HG03565 (cell line): Measurements from ENCODE around the gene BTBD9.
"Not testable (repeated sequence)": the region's sequence is repeated elsewhere in the genome, so short reads cannot be mapped to it uniquely, and the experiment has no call there.

Experiments
- ATAC-seq: cut with Tn5 transposase; IDR thresholded peaks from one replicate; pipeline ENCODE4 v1.9.1; 2021; ENCODE audit warnings: mild to moderate bottlenecking, moderate library complexity; ENCODE audit not compliant: unreplicated experiment

Gene BTBD9

GRCh38 chr6:38650207-38650752, 10.6 kb upstream of the BTBD9 start:
- no peak for ATAC-seq

GRCh38 chr6:38649744-38650143, 10.0 kb upstream of the BTBD9 start:
- no peak for ATAC-seq

DNA sequence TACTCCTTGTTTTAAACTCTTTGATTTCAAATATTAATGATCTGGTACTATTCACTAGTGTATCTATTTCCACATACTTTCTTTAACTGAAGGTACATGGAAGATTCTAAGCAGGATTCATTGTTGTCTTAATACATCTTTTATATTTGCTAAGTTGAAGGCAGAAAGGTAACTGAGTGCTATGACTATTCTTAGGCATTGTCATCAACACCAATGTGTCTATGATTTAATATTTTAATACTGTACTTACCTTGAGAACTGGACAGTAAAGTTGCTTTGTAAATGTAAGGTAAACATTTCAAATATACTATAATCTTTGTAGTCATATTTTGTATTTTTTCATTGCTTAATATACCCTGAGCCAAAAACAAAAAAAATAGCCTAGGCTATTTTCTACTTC, 8.9 kb upstream of the BTBD9 start:
- ATAC-seq: no peak

DNA sequence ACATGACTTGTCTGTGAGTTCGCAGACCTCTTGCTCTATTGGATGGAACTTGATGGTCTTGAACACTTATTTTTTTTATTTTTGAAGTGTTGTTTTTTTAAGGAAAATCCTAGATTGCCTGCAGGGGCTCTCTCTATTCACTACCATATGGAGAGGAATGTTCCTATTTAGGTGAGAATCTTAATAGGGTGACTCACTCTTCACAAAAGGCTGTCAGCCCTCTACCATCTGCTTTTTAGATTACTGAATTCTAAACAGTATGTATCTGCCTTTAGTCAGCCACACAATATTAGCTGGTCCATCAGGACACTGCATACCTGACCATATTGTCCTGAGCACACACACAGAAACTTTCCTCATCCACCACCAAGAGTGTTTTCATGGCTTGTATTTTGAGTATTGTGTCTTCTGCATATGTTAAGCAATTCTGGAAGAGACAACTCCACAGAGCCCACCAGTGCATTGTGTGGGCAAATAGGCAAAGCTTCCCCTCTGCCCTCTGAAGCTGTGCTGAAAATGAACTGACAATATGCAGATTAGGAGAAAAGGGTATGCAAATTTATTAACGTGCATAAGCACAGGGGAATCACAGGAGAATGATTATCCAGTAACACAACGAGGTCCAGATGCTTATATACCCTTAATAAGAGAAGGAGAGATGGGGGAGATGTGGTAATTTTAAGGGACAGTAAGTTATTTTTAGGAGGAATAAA, 6.6 kb upstream of the BTBD9 start:
- no peak for ATAC-seq

GRCh38 chr6:38644951-38645350, 5.2 kb upstream of the BTBD9 start:
- ATAC-seq: no peak

GRCh38 chr6:38640216-38640909, 634 bp upstream of the BTBD9 start:
- ATAC-seq: no peak

DNA sequence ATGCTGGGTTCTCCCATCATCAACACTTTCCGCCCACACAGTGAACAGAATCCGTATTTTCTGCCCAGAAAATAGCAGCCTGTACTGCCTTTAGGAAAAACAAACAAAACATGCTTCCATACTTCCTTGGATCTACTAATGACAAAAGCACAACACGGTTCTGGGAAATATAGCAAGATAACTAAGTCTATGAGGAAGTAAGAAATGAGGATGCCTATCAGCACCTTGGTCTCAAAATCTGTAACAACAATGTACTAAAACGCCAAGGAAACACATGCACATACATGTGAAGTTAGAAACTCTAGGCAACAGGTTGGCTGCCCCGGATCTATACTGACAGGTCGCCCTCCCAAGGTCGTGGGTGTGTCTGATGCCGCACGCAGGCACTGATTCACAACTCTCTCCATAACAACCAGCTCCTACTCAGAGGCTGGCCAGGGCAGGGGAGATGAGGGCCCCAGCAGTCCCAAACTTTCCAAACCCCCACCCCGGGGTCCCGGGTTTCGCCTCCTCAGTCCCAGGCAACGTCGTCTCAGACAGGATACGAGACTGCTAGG, 710 bp downstream of the BTBD9 start:
- ATAC-seq: peak; percentile 25

GRCh38 chr6:38637756-38638155, 2.0 kb downstream of the BTBD9 start:
- no peak for ATAC-seq

DNA sequence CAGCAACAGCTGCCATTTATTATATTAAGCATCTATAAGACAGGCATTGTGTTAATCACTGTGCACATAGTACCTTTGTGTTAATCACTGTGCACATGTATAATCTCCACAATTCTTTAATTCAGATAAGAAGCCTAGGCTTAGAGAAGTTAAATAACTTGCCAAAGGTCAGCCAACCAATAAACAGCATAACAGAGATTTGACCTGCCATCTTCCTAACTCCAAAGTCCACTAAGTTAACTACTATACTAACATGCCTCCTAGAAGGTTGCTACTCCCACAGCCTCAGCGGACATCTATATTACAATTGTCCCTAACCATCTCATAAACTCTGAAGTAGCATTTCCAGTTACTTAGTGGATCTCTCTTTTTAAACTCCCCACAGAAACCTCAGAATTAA, 3.7 kb downstream of the BTBD9 start:
- ATAC-seq: no peak

DNA sequence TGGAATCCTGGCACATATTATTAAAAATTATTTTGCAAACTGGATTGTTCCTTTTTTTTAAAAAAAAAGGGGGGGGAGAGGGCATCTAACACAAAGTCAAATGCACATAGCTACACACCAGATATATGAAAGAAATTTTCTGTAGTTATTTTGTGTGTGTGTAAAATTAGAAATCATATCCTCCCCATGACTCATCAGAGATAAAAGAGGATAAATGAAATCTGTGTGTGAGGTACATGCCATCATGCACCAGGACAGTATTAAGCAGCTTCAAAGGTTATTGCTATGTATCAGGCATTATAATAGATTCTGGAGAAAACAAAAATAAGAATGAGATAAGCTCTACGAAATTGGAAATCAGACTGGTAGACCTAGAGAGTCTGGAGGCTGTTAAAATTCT, 5.2 kb downstream of the BTBD9 start:
- ATAC-seq: no peak

GRCh38 chr6:38632490-38632889, 7.2 kb downstream of the BTBD9 start:
- ATAC-seq: no peak

DNA sequence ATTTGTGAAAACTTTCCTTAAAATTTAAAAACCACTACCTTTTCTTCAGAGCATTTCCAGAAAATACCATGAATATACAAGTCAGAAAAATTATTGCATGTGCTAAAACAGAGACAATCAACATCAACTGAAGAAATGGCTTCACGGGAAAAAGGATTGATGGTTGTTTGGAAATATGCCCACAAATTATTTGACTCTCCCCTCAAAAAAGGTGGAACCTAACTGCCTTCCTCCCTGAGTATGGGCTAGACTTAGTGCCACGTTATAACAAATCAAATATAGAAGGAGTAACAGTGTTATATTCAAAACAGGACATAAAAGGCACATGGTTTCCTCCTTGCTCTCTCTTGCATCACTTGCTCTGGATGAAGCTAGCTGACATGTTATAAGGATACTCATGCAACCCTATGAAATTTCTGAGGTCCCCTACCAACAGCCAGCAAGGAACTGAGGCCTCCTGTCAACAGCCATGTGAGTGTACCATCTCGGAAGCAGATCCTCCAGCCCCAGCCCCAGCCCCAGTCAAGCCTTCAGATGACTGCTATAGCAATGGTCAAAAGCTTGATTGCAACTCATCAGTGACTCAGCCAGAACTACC, 8.4 kb downstream of the BTBD9 start:
- ATAC-seq: no peak

DNA sequence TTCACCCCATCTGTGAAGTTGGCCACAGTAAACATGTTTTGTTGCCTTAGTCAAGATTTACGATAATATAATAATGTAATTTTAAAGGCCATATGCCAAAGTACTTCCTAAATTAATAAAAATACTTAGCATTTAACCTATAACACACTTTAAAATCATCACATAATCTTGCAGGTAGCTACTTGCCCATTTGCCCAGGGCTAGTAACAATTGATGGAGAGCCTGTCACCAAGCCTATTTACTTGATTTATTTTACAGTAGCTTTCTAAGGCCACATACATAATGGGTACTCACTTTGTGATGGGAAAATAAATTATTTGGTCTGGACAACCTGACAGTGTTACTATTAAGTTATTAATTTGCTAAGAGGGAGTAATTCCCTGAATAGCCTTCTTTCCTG, 14.5 kb downstream of the BTBD9 start:
- no peak for ATAC-seq

DNA sequence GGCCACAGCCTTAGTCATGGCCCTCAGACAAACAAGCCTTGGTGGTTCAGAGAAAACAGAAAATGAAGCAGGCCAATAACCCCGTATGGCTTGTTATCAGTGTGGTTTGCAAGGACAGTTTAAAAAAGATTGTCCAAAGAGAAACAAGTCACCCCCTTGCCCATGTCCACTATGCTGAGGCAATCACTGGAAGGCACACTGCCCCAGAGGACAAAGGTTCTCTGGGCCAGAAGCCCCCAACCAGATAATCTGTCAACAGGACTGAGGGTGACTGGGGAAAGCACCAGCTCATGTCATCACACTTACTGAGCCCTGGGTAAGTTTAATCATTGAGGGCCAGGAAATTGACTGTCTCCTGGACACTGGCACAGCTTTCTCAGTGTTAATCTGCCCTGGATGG, 20.4 kb downstream of the BTBD9 start:
- ATAC-seq: not testable (repeated sequence)

GRCh38 chr6:38618301-38618700, 21.4 kb downstream of the BTBD9 start:
- ATAC-seq: not testable (repeated sequence)

DNA sequence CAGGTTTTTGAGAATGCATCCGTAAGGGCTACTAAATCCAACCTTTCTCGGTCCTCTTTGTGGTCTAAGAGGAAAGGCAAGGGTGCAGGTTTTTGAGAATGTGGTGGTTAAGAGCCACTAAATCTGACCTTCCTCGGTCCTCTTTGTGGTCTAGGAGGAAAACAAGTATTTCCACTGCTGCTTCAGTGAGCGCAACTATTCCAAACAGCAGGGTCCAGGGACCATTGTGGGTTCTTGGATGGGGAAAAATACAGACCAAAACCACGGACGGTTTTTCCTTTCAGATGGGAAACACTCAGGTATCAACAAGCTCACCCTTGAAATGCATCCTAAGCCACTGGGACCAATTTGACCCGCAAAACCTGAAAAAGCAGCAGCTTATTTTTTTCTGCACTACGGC, 21.9 kb downstream of the BTBD9 start:
- no peak for ATAC-seq

DNA sequence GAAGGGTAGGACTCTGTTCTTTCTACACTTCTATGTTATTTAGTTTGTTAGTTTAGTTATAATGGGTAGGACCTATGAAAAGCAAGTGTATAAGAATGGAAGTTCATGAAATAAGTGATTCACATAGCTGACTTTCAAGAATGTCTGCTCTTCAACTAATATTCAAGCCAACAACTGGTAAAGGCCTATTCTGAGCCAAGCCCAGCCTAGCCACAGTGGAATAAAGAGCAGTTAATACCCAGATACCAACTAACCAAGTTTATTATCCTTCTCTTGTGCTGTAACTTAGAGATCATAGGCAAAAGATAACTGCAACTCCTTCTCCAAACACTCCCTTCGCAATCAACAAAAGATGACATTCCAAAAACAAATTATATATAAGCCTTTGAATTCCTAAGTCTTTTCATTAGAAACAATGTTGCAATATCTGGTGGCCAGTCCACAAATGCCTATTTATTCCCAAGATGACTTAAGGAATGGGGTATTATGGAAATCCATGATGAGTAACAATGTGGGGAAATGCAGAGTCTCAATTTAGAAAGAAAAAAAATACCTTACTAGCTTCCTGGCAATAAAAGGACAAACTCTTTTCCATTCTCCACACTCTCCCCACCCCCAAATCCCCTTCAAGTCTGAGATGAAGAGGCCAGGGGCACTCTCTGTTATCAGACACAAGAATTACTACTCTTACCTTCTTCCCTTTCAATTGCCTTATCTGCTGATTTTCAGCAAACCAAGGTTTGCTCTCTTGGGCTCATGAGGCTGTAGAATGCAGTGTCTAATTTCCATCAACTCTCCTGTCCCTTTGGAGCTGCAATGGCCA, 27.4 kb downstream of the BTBD9 start:
- ATAC-seq: no peak

DNA sequence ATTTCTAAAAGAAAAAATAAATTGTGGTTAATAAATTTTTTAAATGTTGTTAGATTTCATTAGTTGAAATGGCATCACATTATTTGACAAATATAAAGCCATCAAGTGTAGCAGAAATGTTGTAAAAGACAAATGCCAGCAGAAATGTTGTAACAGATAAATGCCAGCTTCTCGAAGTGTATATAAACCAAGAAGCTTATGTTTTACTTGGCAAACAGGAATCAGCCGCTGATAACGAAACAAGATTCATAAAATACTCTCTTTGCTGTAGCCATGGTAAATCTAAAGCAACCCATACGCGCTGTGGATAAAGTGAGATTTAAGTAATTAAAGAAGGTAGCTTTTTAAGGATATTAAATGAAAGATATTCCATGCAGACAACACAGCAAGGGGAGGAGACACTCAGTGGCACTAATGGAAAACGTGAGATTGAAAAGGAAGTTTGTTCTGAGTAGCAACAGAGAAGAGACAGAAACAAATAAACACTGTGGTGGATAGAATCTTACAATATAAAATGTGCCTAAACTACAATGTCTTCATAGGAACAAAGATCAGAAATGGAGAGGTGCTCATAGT, 29.6 kb downstream of the BTBD9 start:
- no peak for ATAC-seq

DNA sequence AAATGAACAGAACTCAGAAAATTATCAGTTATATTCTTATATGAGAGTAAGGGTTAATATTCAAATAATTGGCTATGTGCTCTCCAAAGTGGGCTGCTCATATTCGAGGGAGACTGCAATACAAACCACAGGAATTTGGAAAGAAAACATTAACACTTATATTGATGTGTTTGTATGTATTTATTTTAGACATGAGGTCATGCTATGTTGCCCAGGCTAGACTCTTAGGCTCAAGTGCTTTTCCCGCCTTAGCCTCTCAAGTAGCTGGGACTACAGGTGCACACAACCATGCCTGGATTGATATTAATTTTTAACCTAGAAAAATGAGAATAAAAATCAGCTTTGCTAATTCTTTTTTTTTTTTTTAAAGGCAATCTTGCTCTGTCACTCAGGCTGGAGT, 35.0 kb downstream of the BTBD9 start:
- ATAC-seq: no peak

DNA sequence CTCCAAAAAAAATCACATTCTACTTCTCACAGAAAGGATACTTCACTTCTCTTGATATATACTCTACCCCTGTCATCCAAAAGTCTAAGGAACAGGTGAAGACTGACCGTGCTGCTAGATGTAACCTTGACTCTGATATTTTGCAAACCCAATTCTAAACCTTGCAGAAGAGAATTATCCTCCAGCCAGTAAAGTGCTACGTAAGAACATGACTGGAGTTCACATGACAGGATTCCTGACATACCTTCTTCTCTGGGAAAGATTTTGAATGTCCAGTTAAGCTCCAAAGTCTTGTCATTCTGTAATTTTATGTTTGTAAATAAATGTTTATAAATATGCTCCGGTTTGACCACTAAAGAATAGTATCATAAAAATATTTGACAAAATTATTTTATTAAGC, 35.8 kb downstream of the BTBD9 start:
- no peak for ATAC-seq

- no peak for ATAC-seq
These were observed 36.2 kb downstream of the BTBD9 start for GRCh38 chr6:38603496-38603895.
